IMR-90 (cell line): ENCODE results near the gene GRB2. TPM values are rescaled to one million over a fixed set of nuclear protein-coding genes. Genes with fewer than 3 reads are reported as not detected.

Experiments
- ATAC-seq: fragments of 200-7000 bp; cut with Tn5 transposase; 2 replicates; pipeline ENCODE4 v1.9.1; 2020; ENCODE audit warnings: low read depth, mild to moderate bottlenecking, moderate library complexity
- BruUV-seq: library from RNA; stranded (reverse); fragments of 400-500 nt; replicated peaks from 2 replicates; lab custom pipeline; 2021; lab: Mats Ljungman, UMichigan
- CTCF ChIA-PET: fragments of 300-600 bp; formaldehyde crosslinking; extraction: SDS; loops from one replicate; lab custom pipeline; 2021; ENCODE audit warnings: antibody characterized with exemption; lab: Yijun Ruan, JAX
- POLR2A ChIA-PET: fragments of 300-600 bp; sonication (Branson Sonifier 250); formaldehyde crosslinking; loops from one replicate; lab custom pipeline; 2022; ENCODE audit warnings: antibody characterized with exemption; ENCODE audit not compliant: unreplicated experiment; lab: Charles Lee
- DNase-seq: peaks from one replicate; pipeline ENCODE4 v3.0.0; 2013
- H2AFZ ChIP-seq: replicated peaks from 2 replicates; pipeline ENCODE3; 2013; ENCODE audit warnings: low read length, mild to moderate bottlenecking; ENCODE audit not compliant: poor library complexity
- H2AK5ac ChIP-seq: 2 replicates; pipeline ENCODE4 v1.6.1; 2013; ENCODE audit warnings: low read depth, low read length, inconsistent platforms
- H2AK9ac ChIP-seq: replicated peaks from 2 replicates; pipeline ENCODE3; 2013; ENCODE audit warnings: mild to moderate bottlenecking, low read depth, low read length, moderate library complexity; ENCODE audit not compliant: poor library complexity
- H2BK120ac ChIP-seq: 2 replicates; pipeline ENCODE4 v1.6.1; 2013; ENCODE audit warnings: low read depth, low read length, inconsistent platforms
- H2BK15ac ChIP-seq: 3 replicates; pipeline ENCODE4 v1.6.1; 2013; ENCODE audit warnings: low read depth, low read length, inconsistent platforms
- H2BK20ac ChIP-seq: 2 replicates; pipeline ENCODE4 v1.6.1; 2013; ENCODE audit warnings: low read depth, mild to moderate bottlenecking, inconsistent platforms, low read length, moderate library complexity
- H2BK5ac ChIP-seq: 2 replicates; pipeline ENCODE4 v1.6.1; 2013; ENCODE audit warnings: mild to moderate bottlenecking, low read depth, low read length, inconsistent platforms; ENCODE audit not compliant: poor library complexity, severe bottlenecking
- H3K14ac ChIP-seq: replicated peaks from 2 replicates; pipeline ENCODE4 v1.6.1; 2013; ENCODE audit warnings: low read depth, low read length, inconsistent platforms
- H3K18ac ChIP-seq: 2 replicates; pipeline ENCODE4 v1.6.1; 2013; ENCODE audit warnings: low read depth, low read length, control low read depth
- H3K23ac ChIP-seq: 2 replicates; pipeline ENCODE4 v1.6.1; 2013; ENCODE audit warnings: low read depth, low read length, inconsistent platforms
- H3K27ac ChIP-seq: 2 replicates; pipeline ENCODE4 v1.5.1; 2013; ENCODE audit warnings: mild to moderate bottlenecking, control low read depth, low read length; ENCODE audit not compliant: insufficient read depth
- H3K27me3 ChIP-seq: 2 replicates; pipeline ENCODE4 v1.6.1; 2013; ENCODE audit warnings: low read length; ENCODE audit not compliant: control insufficient read depth, insufficient read depth
- H3K36me3 ChIP-seq: 2 replicates; pipeline ENCODE4 v1.6.1; 2013; ENCODE audit warnings: low read length, mixed read lengths; ENCODE audit not compliant: control insufficient read depth, insufficient read depth
- H3K4ac ChIP-seq: 2 replicates; pipeline ENCODE4 v1.6.1; 2013; ENCODE audit warnings: low read depth, low read length, inconsistent platforms
- H3K4me1 ChIP-seq: 2 replicates; pipeline ENCODE4 v1.6.1; 2013; ENCODE audit warnings: low read length, mixed read lengths; ENCODE audit not compliant: control insufficient read depth, insufficient read depth
- H3K4me2 ChIP-seq: 2 replicates; pipeline ENCODE4 v1.6.1; 2013; ENCODE audit warnings: low read depth, mild to moderate bottlenecking, control low read depth, low read length, moderate library complexity
- H3K4me3 ChIP-seq: 2 replicates; pipeline ENCODE4 v1.5.1; 2013; ENCODE audit warnings: low read depth, mild to moderate bottlenecking, control low read depth, low read length, moderate library complexity; ENCODE audit not compliant: insufficient read depth
- H3K56ac ChIP-seq: 2 replicates; pipeline ENCODE4 v1.6.1; 2013; ENCODE audit warnings: low read length, inconsistent platforms; ENCODE audit not compliant: insufficient read depth; ENCODE audit errors: extremely low read depth
- H3K79me1 ChIP-seq, 2 experiments: 2 replicates each; pipeline ENCODE4 v1.6.1; 2013; ENCODE audit warnings: low read length in 2 of 2, inconsistent platforms in 1 of 2, low read depth in 1 of 2
- H3K9ac ChIP-seq: 2 replicates; pipeline ENCODE4 v1.6.1; 2013; ENCODE audit warnings: low read depth, low read length, control low read depth
- H3K9me1 ChIP-seq: 2 replicates; pipeline ENCODE4 v1.6.1; 2013; ENCODE audit warnings: low read length, inconsistent platforms; ENCODE audit not compliant: insufficient read depth
- H3K9me3 ChIP-seq: 2 replicates; pipeline ENCODE4 v1.6.1; 2013; ENCODE audit warnings: low read length; ENCODE audit not compliant: control insufficient read depth, insufficient read depth
- H4K20me1 ChIP-seq: 2 replicates; pipeline ENCODE4 v1.6.1; 2013; ENCODE audit warnings: low read length, inconsistent platforms; ENCODE audit not compliant: insufficient read depth
- H4K5ac ChIP-seq: 2 replicates; pipeline ENCODE4 v1.6.1; 2013; ENCODE audit warnings: mild to moderate bottlenecking, low read depth, low read length, control low read depth
- H4K8ac ChIP-seq, 2 experiments: 2 replicates each; pipeline ENCODE4 v1.6.1; 2013; ENCODE audit warnings: low read depth in 2 of 2, low read length in 2 of 2, control low read depth in 1 of 2, inconsistent platforms in 1 of 2
- H4K91ac ChIP-seq: 2 replicates; pipeline ENCODE4 v1.6.1; 2013; ENCODE audit warnings: low read depth, low read length, inconsistent platforms; ENCODE audit not compliant: insufficient read depth
- BHLHE40 ChIP-seq: fragments of 150-350 bp; IDR thresholded peaks from 2 replicates; pipeline ENCODE4 v1.6.1; 2016; ENCODE audit warnings: mild to moderate bottlenecking, low read depth, low read length
- CEBPB ChIP-seq: IDR thresholded peaks from 2 replicates; pipeline ENCODE4 v1.6.1; 2012; ENCODE audit warnings: low read depth, low read length, improper control_type of control experiment
- CHD1 ChIP-seq: IDR thresholded peaks from 2 replicates; pipeline ENCODE4 v1.6.1; 2012; ENCODE audit warnings: low read depth, low read length, improper control_type of control experiment
- FOS ChIP-seq: fragments of 150-350 bp; IDR thresholded peaks from 2 replicates; pipeline ENCODE4 v1.6.1; 2016; ENCODE audit warnings: low read depth, low read length
- MAFK ChIP-seq: IDR thresholded peaks from 2 replicates; pipeline ENCODE4 v1.6.1; 2012; ENCODE audit warnings: low read depth, low read length, improper control_type of control experiment
- MAZ ChIP-seq: IDR thresholded peaks from 2 replicates; pipeline ENCODE4 v1.6.1; 2012; ENCODE audit warnings: low read depth, mild to moderate bottlenecking, low read length, improper control_type of control experiment, moderate library complexity, borderline replicate concordance
- MXI1 ChIP-seq: IDR thresholded peaks from 2 replicates; pipeline ENCODE4 v1.6.1; 2012; ENCODE audit warnings: low read depth, mild to moderate bottlenecking, low read length, moderate library complexity, borderline replicate concordance
- NFE2L2 ChIP-seq: fragments of 150-350 bp; IDR thresholded peaks from 2 replicates; pipeline ENCODE4 v1.6.1; 2016; ENCODE audit warnings: low read depth, mild to moderate bottlenecking, low read length
- POLR2A ChIP-seq: IDR thresholded peaks from 2 replicates; pipeline ENCODE4 v1.6.1; 2012; ENCODE audit warnings: mild to moderate bottlenecking, low read depth, low read length
- RAD21 ChIP-seq: IDR thresholded peaks from 2 replicates; pipeline ENCODE4 v1.6.1; 2012; ENCODE audit warnings: low read length, improper control_type of control experiment
- RFX5 ChIP-seq: IDR thresholded peaks from 2 replicates; pipeline ENCODE4 v1.8.0; 2012; ENCODE audit warnings: low read depth, mild to moderate bottlenecking, low read length, moderate library complexity
- WGBS, 2 experiments: methylation state at CpG; one replicate each; pipeline versions ENCODE4 v1.1.5 to v1.1.7; 2013; ENCODE audit warnings: missing lambda C conversion rate in 2 of 2; ENCODE audit not compliant: insufficient read length in 1 of 2; ENCODE audit errors: extremely low coverage in 2 of 2; 5-methylcytosine and 5-hydroxymethylcytosine counted together
- dilution Hi-C: fragments of 300-500 bp; cut with HindIII; formaldehyde crosslinking; loops from one replicate; pipeline ENCODE4 v1.14.3; 2018; ENCODE audit warnings: low sequenced_read_pairs; ENCODE audit not compliant: unreplicated experiment
- in situ Hi-C: fragments of 300-500 bp; cut with MboI; formaldehyde crosslinking; loops from 3 replicates; pipeline ENCODE4 v1.14.3; 2019; ENCODE audit warnings: low sequenced_read_pairs, inconsistent platforms, mixed read lengths
- intact Hi-C: fragments of 100-400 bp; cut with micrococcal nuclease; formaldehyde crosslinking; loops from 2 replicates; pipeline ENCODE4 v1.10.0; 2022
- polyA plus RNA-seq, 3 experiments: library from polyadenylated mRNA; depleted of rRNA; stranded (reverse); fragments of >200 nt; gene quantifications; 2 replicates each; pipeline ENCODE4 v1.2.3, GENCODE V29; 2012; ENCODE audit warnings: low replicate concordance in 1 of 3
- total RNA-seq: library from RNA; depleted of rRNA; stranded (reverse); fragments of >200 nt; gene quantifications from 2 replicates; pipeline ENCODE4 v1.2.3, GENCODE V29; 2012
- TF ChIP-seq, protein P1 (sequence below): fragments of 150-350 bp; IDR thresholded peaks from 2 replicates; pipeline ENCODE4 v1.6.1; 2016; ENCODE audit warnings: low read depth, mild to moderate bottlenecking, low read length, moderate library complexity, borderline replicate concordance
- TF ChIP-seq, protein P2 (sequence below): fragments of 150-350 bp; IDR thresholded peaks from 2 replicates; pipeline ENCODE4 v1.6.1; 2017; ENCODE audit warnings: mild to moderate bottlenecking, antibody characterized with exemption, low read length, low read depth
- TF ChIP-seq, protein P3 (sequence below): conservative IDR thresholded peaks from 2 replicates; pipeline ENCODE4 v1.5.1; 2012; ENCODE audit warnings: mild to moderate bottlenecking, low read depth, low read length, improper control_type of control experiment

The GRB2 gene
- total and polyA plus RNA-seq, 2 of the 4 experiments (the other 2 are of a cell fraction): 49.3 to 62.1 TPM

DNA sequence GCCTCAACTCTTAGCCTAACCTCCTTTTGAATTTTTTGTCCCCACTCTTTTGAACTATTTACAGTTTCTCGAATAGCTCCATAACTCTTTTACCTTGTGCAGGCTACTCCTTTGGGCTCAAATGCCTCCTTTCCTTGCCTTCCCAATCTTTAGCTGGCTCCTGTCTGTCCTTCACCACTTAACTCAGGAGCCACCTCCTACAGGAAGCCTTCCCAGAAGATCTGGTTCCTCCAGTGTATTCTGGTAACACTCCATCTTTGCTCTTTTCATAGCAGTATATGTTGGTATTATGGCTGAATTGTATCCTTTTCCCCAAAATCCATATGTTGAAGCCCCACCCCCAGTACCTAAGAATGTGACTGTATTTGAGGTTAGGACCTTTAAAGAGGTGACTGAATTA lies 9.0 kb upstream of the GRB2 start:
- ChIA-PET POLR2A (no interaction called here), CTCF (no interaction called here)
- H2BK15ac ChIP-seq: no peak overlapping the region

More for the DNA sequence above, 9.0 kb upstream of the GRB2 start:
- Histone ChIP-seq H4K5ac (no peak overlapping the region), H3K18ac (no peak overlapping the region), H2AK9ac (no peak overlapping the region), H3K9ac (no peak overlapping the region), H2AFZ (no peak overlapping the region), H2BK5ac (no peak overlapping the region), H3K9me3 (no peaks in the 10 kb centered on the region), H3K4me3 (no peak overlapping the region), H3K4ac (no peak overlapping the region), H3K23ac (no peak overlapping the region), H3K9me1 (no peaks in the 10 kb centered on the region), H4K91ac (no peak overlapping the region), H2BK120ac (no peak overlapping the region), H3K56ac (no peak overlapping the region), H3K4me2 (no peak overlapping the region), H4K20me1 (no peaks in the 10 kb centered on the region), H4K8ac (no peak overlapping the region), H2AK5ac (no peak overlapping the region), H3K27ac (no peak overlapping the region), H3K79me1 (no peaks in the 10 kb centered on the region), H3K36me3 (no peaks in the 10 kb centered on the region), H3K4me1 (no peaks in the 10 kb centered on the region), H2BK20ac (no peak overlapping the region), H3K14ac (no peak overlapping the region), H3K27me3 (peaks cover 5% of the 10 kb centered on the region)
- intact Hi-C loops (no loop called here), dilution Hi-C loops (no loop called here), in situ Hi-C loops (loop anchor here (5.0 to 25.0 kb wide), 2 partner anchors 92 to 352 kb away; no protein-coding TSS in a partner anchor)
- TF ChIP-seq, protein P1, sequence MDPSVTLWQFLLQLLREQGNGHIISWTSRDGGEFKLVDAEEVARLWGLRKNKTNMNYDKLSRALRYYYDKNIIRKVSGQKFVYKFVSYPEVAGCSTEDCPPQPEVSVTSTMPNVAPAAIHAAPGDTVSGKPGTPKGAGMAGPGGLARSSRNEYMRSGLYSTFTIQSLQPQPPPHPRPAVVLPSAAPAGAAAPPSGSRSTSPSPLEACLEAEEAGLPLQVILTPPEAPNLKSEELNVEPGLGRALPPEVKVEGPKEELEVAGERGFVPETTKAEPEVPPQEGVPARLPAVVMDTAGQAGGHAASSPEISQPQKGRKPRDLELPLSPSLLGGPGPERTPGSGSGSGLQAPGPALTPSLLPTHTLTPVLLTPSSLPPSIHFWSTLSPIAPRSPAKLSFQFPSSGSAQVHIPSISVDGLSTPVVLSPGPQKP: no peak
- TF ChIP-seq BHLHE40 (no peak), CEBPB (no peak), CHD1 (no peak), MAZ (no peak), MAFK (no peak), POLR2A (no peak), RFX5 (no peak), RAD21 (no peak), MXI1 (no peak), NFE2L2 (no peak), FOS (no peak)
- TF ChIP-seq, protein P2, sequence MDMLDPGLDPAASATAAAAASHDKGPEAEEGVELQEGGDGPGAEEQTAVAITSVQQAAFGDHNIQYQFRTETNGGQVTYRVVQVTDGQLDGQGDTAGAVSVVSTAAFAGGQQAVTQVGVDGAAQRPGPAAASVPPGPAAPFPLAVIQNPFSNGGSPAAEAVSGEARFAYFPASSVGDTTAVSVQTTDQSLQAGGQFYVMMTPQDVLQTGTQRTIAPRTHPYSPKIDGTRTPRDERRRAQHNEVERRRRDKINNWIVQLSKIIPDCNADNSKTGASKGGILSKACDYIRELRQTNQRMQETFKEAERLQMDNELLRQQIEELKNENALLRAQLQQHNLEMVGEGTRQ: no peak
- TF ChIP-seq, protein P3, sequence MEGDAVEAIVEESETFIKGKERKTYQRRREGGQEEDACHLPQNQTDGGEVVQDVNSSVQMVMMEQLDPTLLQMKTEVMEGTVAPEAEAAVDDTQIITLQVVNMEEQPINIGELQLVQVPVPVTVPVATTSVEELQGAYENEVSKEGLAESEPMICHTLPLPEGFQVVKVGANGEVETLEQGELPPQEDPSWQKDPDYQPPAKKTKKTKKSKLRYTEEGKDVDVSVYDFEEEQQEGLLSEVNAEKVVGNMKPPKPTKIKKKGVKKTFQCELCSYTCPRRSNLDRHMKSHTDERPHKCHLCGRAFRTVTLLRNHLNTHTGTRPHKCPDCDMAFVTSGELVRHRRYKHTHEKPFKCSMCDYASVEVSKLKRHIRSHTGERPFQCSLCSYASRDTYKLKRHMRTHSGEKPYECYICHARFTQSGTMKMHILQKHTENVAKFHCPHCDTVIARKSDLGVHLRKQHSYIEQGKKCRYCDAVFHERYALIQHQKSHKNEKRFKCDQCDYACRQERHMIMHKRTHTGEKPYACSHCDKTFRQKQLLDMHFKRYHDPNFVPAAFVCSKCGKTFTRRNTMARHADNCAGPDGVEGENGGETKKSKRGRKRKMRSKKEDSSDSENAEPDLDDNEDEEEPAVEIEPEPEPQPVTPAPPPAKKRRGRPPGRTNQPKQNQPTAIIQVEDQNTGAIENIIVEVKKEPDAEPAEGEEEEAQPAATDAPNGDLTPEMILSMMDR: no peak
- ATAC-seq: no peak
- BruUV-seq: no TSS peak
- WGBS, 2 experiments: 80% methylated on average over 1 of the region's 1 CpG; no CpG with 5 or more reads in 1 of the 2 experiments
- no peak for DNase-seq
